ENCODE results near the gene ARHGEF28.

Gene ARHGEF28, protein sequence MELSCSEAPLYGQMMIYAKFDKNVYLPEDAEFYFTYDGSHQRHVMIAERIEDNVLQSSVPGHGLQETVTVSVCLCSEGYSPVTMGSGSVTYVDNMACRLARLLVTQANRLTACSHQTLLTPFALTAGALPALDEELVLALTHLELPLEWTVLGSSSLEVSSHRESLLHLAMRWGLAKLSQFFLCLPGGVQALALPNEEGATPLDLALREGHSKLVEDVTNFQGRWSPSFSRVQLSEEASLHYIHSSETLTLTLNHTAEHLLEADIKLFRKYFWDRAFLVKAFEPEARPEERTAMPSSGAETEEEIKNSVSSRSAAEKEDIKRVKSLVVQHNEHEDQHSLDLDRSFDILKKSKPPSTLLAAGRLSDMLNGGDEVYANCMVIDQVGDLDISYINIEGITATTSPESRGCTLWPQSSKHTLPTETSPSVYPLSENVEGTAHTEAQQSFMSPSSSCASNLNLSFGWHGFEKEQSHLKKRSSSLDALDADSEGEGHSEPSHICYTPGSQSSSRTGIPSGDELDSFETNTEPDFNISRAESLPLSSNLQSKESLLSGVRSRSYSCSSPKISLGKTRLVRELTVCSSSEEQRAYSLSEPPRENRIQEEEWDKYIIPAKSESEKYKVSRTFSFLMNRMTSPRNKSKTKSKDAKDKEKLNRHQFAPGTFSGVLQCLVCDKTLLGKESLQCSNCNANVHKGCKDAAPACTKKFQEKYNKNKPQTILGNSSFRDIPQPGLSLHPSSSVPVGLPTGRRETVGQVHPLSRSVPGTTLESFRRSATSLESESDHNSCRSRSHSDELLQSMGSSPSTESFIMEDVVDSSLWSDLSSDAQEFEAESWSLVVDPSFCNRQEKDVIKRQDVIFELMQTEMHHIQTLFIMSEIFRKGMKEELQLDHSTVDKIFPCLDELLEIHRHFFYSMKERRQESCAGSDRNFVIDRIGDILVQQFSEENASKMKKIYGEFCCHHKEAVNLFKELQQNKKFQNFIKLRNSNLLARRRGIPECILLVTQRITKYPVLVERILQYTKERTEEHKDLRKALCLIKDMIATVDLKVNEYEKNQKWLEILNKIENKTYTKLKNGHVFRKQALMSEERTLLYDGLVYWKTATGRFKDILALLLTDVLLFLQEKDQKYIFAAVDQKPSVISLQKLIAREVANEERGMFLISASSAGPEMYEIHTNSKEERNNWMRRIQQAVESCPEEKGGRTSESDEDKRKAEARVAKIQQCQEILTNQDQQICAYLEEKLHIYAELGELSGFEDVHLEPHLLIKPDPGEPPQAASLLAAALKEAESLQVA (N-terminal part only)

DNA sequence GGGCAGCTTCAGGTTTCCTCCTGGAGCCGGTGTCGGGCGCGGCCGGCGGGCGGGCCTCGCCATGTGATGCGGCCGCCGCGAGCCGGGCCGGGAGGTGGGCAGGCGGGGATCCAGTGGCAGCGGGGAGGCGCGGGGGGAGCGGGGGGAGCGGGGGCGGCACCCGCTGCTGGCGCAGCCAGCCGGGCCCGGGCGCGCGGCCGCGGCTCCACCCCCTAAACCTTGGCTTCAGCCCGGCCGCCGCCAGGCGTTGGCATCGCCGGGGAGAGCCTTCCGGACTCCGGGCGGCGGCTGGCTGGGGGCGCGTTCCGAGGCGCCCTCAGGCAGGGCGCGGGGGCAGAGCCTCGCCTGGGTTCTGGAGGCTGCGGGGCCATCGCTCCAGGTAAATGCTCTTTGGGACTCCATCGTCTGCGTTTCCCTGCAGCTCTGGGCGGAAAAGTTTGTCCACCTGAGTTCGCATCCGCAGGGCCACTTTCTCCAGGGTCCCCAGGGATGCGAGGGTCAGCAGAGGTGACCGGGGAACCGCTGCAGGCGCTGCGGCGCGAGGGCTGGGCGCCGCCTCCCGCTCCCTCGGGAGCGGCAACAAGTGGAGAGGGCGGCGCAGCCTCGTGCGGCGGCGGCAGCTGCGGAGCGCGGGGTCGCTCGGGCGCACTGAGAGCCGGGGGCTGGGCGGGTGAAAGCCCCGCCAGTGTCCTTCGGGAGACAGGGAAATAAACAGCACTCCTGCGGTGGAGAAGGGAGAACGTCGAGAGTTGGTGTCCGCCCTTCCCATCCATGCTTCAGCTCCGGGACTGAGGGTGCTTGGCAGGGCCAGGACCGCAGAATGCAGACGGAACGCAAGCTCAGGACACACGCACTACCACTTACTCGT lies at the start of gene ARHGEF28:
Gene ARHGEF28 (plus strand): TSS at position 253 of the 868 bp plus-strand sequence. CDS start 58,656 bp downstream, outside the sequence.
- peak; percentile 17 to 20 for DNase-seq

- DNase-seq, result no peak
Measured at GRCh38 chr5:73582285-73583145, 43.5 kb upstream of the ARHGEF28 start.

- DNase-seq, result no peak
Measured at GRCh38 chr5:73587923-73588322, 38.1 kb upstream of the ARHGEF28 start.

- peak; percentile 42 to 88 for DNase-seq
Measured at GRCh38 chr5:73591102-73591695, 34.8 kb upstream of the ARHGEF28 start.

GRCh38 chr5:73591698-73592501 lies 34.1 kb upstream of the ARHGEF28 start:
- DNase-seq, result no peak

DNA sequence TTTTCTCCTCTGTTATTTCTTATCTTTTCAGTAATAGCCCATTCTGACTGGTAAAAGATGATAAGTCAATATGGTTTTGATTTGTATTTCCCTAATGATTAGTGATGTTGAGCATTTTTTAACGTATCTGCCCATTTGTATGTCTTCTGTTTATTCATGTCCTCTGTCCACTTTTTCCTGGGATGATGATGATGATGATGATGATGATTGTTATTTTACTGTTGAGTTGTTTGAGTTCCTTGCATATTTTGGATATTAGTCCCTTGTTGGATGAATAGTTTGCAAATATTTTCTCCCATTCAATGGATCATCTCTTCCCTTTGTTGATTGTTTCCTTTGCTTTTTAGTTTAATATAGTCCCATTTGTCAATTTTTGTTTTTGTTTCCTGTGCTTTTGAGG lies 33.4 kb upstream of the ARHGEF28 start:
- DNase-seq, result no peak

DNA sequence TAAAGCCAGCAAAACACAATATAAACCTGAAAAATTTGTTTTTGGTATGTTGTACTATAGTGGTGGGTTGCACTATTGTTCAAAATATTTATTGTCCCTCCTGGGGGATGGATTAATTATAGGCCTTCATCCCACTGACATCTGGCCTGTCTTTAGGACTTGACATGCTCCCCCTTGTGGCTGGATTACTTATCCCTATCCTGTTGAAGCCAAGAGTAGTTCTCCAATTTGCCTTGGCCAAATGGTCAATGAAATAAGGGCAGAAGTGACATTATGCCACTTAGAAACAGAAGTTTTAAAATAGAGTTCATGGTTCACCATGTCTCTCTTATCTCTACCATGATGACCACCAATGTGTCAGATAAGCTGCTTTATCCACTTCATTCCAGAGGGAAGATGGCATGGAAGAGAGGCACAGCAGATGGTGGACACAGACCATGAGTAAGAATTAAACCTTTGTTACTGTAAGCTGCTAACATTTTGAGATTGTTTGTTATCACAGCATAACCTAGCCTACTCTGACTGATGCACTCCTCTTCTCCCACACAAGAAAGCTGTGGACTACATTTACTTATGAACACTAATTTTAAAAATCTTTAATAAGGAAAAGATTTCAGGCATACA lies 29.2 kb upstream of the ARHGEF28 start:
- peak; percentile 26 to 73 for DNase-seq

DNA sequence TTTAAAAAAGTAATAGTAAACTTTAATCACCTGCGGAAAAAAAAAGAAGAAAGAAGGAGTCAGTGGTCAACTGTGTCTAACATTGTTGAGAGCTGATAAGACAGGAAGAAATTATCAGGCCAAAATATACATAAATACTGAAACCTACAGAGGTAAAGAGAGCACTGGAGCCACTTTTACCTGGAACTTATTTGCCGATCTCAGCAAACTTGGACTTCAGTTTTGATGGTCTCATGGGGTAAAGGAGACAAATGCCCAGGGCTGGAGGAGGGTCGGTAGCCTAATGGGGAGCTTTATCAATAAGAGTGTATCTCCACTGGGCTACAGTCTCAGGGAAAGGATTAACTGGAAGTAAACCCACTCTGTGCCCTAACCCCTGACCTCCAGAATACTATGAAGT lies 26.6 kb upstream of the ARHGEF28 start:
- no peak for DNase-seq

GRCh38 chr5:73603998-73604397 lies 22.0 kb upstream of the ARHGEF28 start:
- peak in 1 of 2 donors; percentile 11 for DNase-seq

- DNase-seq, result no peak
Measured at GRCh38 chr5:73605223-73606087, 20.5 kb upstream of the ARHGEF28 start.

- no peak for DNase-seq
Measured at GRCh38 chr5:73606206-73606753, 19.7 kb upstream of the ARHGEF28 start.

- no peak for DNase-seq
Measured at GRCh38 chr5:73607228-73607627, 18.8 kb upstream of the ARHGEF28 start.

GRCh38 chr5:73612799-73613198 lies 13.2 kb upstream of the ARHGEF28 start:
- DNase-seq, result no peak

- no peak for DNase-seq
Measured at GRCh38 chr5:73615085-73615484, 10.9 kb upstream of the ARHGEF28 start.

DNA sequence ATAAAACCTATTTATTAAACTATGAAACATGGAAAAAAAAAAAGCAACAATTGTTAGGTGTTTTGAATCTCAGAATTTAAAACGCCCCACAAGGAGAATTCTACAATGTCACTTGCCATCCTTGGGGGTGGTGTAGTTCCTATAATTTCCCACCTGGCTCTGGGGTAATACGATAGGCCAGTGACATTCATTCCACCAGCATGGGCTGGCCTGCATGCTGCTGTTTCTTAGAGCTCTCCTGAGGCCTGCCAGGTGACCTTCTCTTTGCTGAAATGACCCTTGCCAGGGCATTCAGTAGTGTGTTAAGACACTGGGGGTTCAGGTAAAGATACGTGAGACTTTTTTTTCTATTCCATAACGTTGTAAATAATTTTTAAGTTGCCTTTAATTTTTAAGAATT lies 10.0 kb upstream of the ARHGEF28 start:
- no peak for DNase-seq

DNA sequence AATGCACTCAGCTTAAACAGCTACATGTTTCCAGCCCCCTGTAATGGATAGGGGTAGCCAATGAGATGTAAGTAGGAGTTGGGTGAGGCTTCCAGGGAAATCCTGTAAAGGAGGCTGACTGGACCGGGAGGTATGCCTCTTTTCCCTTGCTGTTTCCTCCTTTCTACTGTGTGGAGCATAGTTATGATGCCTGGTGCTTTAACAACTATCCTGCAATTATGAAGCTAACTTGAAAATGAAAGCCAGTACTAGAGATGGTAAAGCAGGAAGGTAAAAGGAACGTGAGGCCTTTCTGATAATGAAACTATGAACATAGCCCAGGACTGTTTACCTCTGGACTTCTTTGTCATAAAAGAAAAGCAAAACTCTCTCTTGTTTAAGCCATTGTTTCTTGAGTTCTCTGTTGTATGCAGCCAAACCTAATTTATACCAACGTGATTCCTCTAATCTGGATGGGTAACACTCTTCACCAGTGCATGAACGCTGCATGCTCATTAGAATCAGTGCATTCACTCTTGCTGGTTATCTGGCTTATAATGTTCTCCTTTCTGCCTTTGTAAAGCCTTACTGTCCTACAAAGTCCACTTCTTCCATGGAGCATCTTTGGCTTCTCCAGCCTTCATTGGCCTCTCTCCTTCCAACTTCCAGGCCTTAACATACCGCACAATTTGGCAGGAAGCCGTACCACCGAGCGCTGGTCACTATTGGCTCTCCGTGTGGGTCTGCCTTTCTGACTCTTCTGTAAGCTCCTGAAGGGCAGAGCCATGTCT lies 8.3 kb upstream of the ARHGEF28 start:
- no peak for DNase-seq

Data from inflammatory macrophage treated with lipopolysaccharide for 1 hour (primary cell).